A673 (cell line): ENCODE data around the gene PTPN1.

Experiments
- EZH2 ChIP-seq: fragments of 200-600 bp; sonication (generic); IDR thresholded peaks from 2 replicates; pipeline ENCODE4 v1.6.1; 2017; ENCODE audit warnings: borderline replicate concordance, low read depth, mild to moderate bottlenecking, mixed read lengths, antibody characterized with exemption, low read length; ENCODE audit not compliant: poor library complexity, severe bottlenecking
- TF ChIP-seq, protein P1 (sequence below): fragments of 300-800, 200-600 bp; sonication (generic); conservative IDR thresholded peaks from 2 replicates; pipeline ENCODE4 v1.5.1; 2017; ENCODE audit warnings: low read depth, mild to moderate bottlenecking, antibody characterized with exemption, low read length, moderate library complexity, mixed read lengths

DNA sequence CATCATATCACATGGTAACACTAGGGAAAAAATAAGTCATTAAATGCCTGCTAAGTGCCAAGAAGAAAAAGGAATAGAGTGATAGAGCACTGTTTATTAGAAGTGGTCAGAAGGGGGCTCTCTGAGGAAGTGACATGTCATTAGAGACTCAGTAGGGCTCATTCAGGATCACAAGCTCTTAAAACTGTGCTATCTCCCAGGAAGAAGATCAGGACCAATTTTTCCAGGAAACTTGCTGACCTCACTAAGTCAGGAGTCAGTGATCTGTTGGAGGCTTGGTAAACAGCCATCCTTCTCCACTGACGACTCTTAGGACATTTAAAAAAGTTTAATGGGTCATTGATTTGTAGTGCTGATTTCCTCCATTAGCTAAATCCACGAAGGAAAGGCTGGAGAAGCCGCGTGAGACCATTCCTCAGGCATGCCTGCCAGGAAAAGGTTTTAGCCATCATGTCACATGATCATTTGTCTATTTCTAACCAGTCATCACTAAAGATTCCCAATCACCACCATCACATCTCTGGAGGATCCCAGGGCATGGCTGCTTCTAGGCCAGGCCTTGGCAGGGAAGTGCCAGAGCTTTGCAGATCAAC is 5.9 kb upstream of the PTPN1 start:
- TF ChIP-seq, protein P1, sequence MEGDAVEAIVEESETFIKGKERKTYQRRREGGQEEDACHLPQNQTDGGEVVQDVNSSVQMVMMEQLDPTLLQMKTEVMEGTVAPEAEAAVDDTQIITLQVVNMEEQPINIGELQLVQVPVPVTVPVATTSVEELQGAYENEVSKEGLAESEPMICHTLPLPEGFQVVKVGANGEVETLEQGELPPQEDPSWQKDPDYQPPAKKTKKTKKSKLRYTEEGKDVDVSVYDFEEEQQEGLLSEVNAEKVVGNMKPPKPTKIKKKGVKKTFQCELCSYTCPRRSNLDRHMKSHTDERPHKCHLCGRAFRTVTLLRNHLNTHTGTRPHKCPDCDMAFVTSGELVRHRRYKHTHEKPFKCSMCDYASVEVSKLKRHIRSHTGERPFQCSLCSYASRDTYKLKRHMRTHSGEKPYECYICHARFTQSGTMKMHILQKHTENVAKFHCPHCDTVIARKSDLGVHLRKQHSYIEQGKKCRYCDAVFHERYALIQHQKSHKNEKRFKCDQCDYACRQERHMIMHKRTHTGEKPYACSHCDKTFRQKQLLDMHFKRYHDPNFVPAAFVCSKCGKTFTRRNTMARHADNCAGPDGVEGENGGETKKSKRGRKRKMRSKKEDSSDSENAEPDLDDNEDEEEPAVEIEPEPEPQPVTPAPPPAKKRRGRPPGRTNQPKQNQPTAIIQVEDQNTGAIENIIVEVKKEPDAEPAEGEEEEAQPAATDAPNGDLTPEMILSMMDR, result peak; percentile 32
- no peak for TF ChIP-seq EZH2
